CD4-positive, alpha-beta T cell (primary cell): ENCODE measurements around the gene SLC35F6. TPM values are rescaled to one million over a fixed set of nuclear protein-coding genes. Genes with fewer than 3 reads are reported as not detected.
"Not testable (repeated sequence)": the region's sequence is repeated elsewhere in the genome, so short reads cannot be mapped to it uniquely, and the experiment has no call there.

Experiments used
- ATAC-seq: fragments of 200-7000 bp; cut with Tn5 transposase; one replicate; pipeline ENCODE4 v1.10.0; 2022; ENCODE audit warnings: mild to moderate bottlenecking; ENCODE audit not compliant: poor library complexity
- CTCF ChIA-PET: fragments of 350-600 bp; sonication (Branson Sonifier 250); formaldehyde crosslinking; loops from one replicate; lab custom pipeline; 2021; ENCODE audit warnings: antibody characterized with exemption, inconsistent platforms; lab: Charles Lee
- POLR2A ChIA-PET: fragments of 350-600 bp; sonication (Branson Sonifier 250); formaldehyde crosslinking; loops from one replicate; lab custom pipeline; 2021; ENCODE audit warnings: antibody characterized with exemption, inconsistent platforms; lab: Charles Lee
- DNase-seq, 14 experiments: peaks; one replicate each; pipeline ENCODE4 v3.0.0-alpha.2; 2013 to 2020; ENCODE audit warnings: mixed read lengths in 2 of 14
- H3K27ac ChIP-seq, 2 donors: one replicate each; pipeline versions ENCODE4 v1.5.1 to v1.7.0; 2013; ENCODE audit warnings: low read length in 2 of 2, low read depth in 1 of 2, mild to moderate bottlenecking in 1 of 2
- H3K27me3 ChIP-seq, 2 experiments: 1 replicate in 1 of 2; 2 replicates in 1 of 2; pipeline versions ENCODE4 v1.6.1 to v1.7.0; 2013; ENCODE audit warnings: low read length in 2 of 2, control low read depth in 1 of 2, mild to moderate bottlenecking in 1 of 2, moderate library complexity in 1 of 2; ENCODE audit not compliant: insufficient read depth in 2 of 2, control insufficient read depth in 1 of 2
- H3K36me3 ChIP-seq: one replicate; pipeline ENCODE4 v1.6.1; 2013; ENCODE audit warnings: low read length, control low read depth; ENCODE audit not compliant: insufficient read depth
- H3K4me1 ChIP-seq: one replicate; pipeline ENCODE4 v1.6.1; 2013; ENCODE audit warnings: low read length, control low read depth; ENCODE audit not compliant: insufficient read depth
- H3K4me3 ChIP-seq: one replicate; pipeline ENCODE4 v1.5.1; 2013; ENCODE audit warnings: mild to moderate bottlenecking, low read length, moderate library complexity
- H3K9me3 ChIP-seq, 2 experiments: 1 replicate in 1 of 2; 2 replicates in 1 of 2; pipeline versions ENCODE4 v1.6.1 to v1.7.0; 2013; ENCODE audit warnings: low read length in 2 of 2, mild to moderate bottlenecking in 2 of 2, control low read depth in 1 of 2, moderate library complexity in 1 of 2; ENCODE audit not compliant: control insufficient read depth in 1 of 2, insufficient read depth in 1 of 2
- H3K27ac Mint-ChIP-seq: one replicate; pipeline ENCODE4 v1.8.0; 2020; ENCODE audit warnings: mixed read lengths
- H3K27me3 Mint-ChIP-seq: one replicate; pipeline ENCODE4 v1.8.0; 2021; ENCODE audit warnings: mixed read lengths
- H3K36me3 Mint-ChIP-seq: one replicate; pipeline ENCODE4 v1.8.0; 2021; ENCODE audit warnings: low read depth, mixed read lengths
- H3K4me1 Mint-ChIP-seq: one replicate; pipeline ENCODE4 v1.8.0; 2021; ENCODE audit warnings: low read depth, mixed read lengths
- H3K4me3 Mint-ChIP-seq: one replicate; pipeline ENCODE4 v1.8.0; 2020; ENCODE audit warnings: mild to moderate bottlenecking, mixed read lengths
- H3K9me3 Mint-ChIP-seq: one replicate; pipeline ENCODE4 v1.8.0; 2020; ENCODE audit warnings: mixed read lengths
- CTCF ChIP-seq: fragments of 200-600 bp; IDR thresholded peaks from one replicate; pipeline ENCODE4 v1.8.0; 2022; ENCODE audit warnings: antibody characterized with exemption, mild to moderate bottlenecking
- intact Hi-C, 2 experiments: fragments of 100-400 bp; cut with DNase I in 1 of 2; cut with micrococcal nuclease in 1 of 2; formaldehyde crosslinking; loops; one replicate each; pipeline versions ENCODE4 v1.15.1 to v1.9.0; 2023 to 2025; cut with DNase I, micrococcal nuclease
- total RNA-seq, 174 experiments: library from RNA in 2 of 174; stranded (reverse) in 2 of 174; gene quantifications; one replicate each; pipeline ENCODE4 v1.2.3 and lab custom pipeline; 2021 to 2026

The SLC35F6 gene
- total RNA-seq, 2 experiments from 2014 or later: 32.0 to 34.2 TPM

GRCh38 chr2:26793518-26793917 lies 29.4 kb downstream of the SLC35F6 start:
- no peaks in the 10 kb centered on the region for H3K4me1 ChIP-seq
- CTCF ChIA-PET: no interaction called here
- POLR2A ChIA-PET: no interaction called here
- no peak overlapping the region for H3K4me3 Mint-ChIP-seq
- H3K4me1 Mint-ChIP-seq: no peaks in the 10 kb centered on the region
- TF ChIP-seq CTCF: no peak
- H3K9me3 ChIP-seq: no peaks in the 10 kb centered on the region
- no peaks in the 10 kb centered on the region for H3K9me3 Mint-ChIP-seq
- H3K36me3 ChIP-seq: no peaks in the 10 kb centered on the region
- H3K27me3 ChIP-seq: no peaks in the 10 kb centered on the region
- ATAC-seq: no peak
- intact Hi-C loops: no loop called here
- H3K27me3 Mint-ChIP-seq: peaks cover 13% of the 10 kb centered on the region
- H3K27ac Mint-ChIP-seq: no peak overlapping the region
- H3K4me3 ChIP-seq: no peak overlapping the region
- H3K36me3 Mint-ChIP-seq: no peaks in the 10 kb centered on the region
- no peak overlapping the region for H3K27ac ChIP-seq
- DNase-seq: no peak

- H3K4me3 ChIP-seq, H3K9me3 ChIP-seq, ATAC-seq, H3K4me1 Mint-ChIP-seq, H3K9me3 Mint-ChIP-seq, CTCF ChIA-PET, H3K27me3 ChIP-seq, H3K27me3 Mint-ChIP-seq, H3K27ac ChIP-seq, H3K4me3 Mint-ChIP-seq, H3K27ac Mint-ChIP-seq, H3K36me3 Mint-ChIP-seq, POLR2A ChIA-PET, H3K4me1 ChIP-seq, intact Hi-C loops, H3K36me3 ChIP-seq, DNase-seq: not testable (repeated sequence)
Observed at GRCh38 chr2:26795135-26795534, 31.1 kb downstream of the SLC35F6 start.

- H3K36me3 ChIP-seq: no peaks in the 10 kb centered on the region
- intact Hi-C loops: no loop called here
- Mint-ChIP-seq H3K9me3 (no peaks in the 10 kb centered on the region), H3K36me3 (no peaks in the 10 kb centered on the region), H3K4me1 (no peaks in the 10 kb centered on the region), H3K27ac (no peak overlapping the region), H3K27me3 (no peaks in the 10 kb centered on the region), H3K4me3 (no peak overlapping the region)
- H3K9me3 ChIP-seq: no peaks in the 10 kb centered on the region
- no peak overlapping the region for H3K4me3 ChIP-seq
- CTCF ChIA-PET: interaction anchor here (0.7 kb wide), 1 partner anchor 17 kb away, joined by 3 read pairs; no protein-coding TSS in a partner anchor
- no peak overlapping the region for H3K27ac ChIP-seq
- H3K27me3 ChIP-seq: no peaks in the 10 kb centered on the region
- POLR2A ChIA-PET: no interaction called here
- DNase-seq (no peak), ATAC-seq (no peak)
- TF ChIP-seq CTCF: no peak
- no peaks in the 10 kb centered on the region for H3K4me1 ChIP-seq
Observed at GRCh38 chr2:26801328-26801727, 37.2 kb downstream of the SLC35F6 start.

- no peaks in the 10 kb centered on the region for H3K36me3 ChIP-seq
- H3K4me1 ChIP-seq: no peaks in the 10 kb centered on the region
- ChIA-PET CTCF (interaction anchor here (0.7 kb wide), 1 partner anchor 18 kb away, joined by 3 read pairs; no protein-coding TSS in a partner anchor), POLR2A (no interaction called here)
- no peaks in the 10 kb centered on the region for H3K36me3 Mint-ChIP-seq
- no peaks in the 10 kb centered on the region for H3K27me3 Mint-ChIP-seq
- intact Hi-C loops: no loop called here
- DNase-seq: no peak
- no peaks in the 10 kb centered on the region for H3K9me3 ChIP-seq
- no peaks in the 10 kb centered on the region for H3K4me1 Mint-ChIP-seq
- H3K4me3 ChIP-seq: no peak overlapping the region
- H3K27ac Mint-ChIP-seq: no peak overlapping the region
- H3K27me3 ChIP-seq: no peaks in the 10 kb centered on the region
- TF ChIP-seq CTCF: no peak
- ATAC-seq: no peak
- H3K4me3 Mint-ChIP-seq: no peak overlapping the region
- no peaks in the 10 kb centered on the region for H3K9me3 Mint-ChIP-seq
- no peak overlapping the region for H3K27ac ChIP-seq
Observed at GRCh38 chr2:26801796-26802195, 37.7 kb downstream of the SLC35F6 start.
